Neural cell (in vitro differentiated cells): ENCODE measurements around the gene HMCN2. TPM values are rescaled to one million over a fixed set of nuclear protein-coding genes. Genes with fewer than 3 reads are reported as not detected.

Experiments
- H2AFZ ChIP-seq: fragments of 200-600, 300-800 bp; sonication (generic), shearing (Covaris generic); 2 replicates; pipeline ENCODE4 v1.6.0; 2014; ENCODE audit warnings: low read depth, mild to moderate bottlenecking, antibody characterized with exemption, low read length, moderate library complexity
- H3F3A ChIP-seq: fragments of 200-600 bp; shearing (Covaris generic); 2 replicates; pipeline ENCODE4 v1.6.1; 2016; ENCODE audit warnings: mild to moderate bottlenecking, moderate library complexity, mixed read lengths, antibody characterized with exemption, low read length; ENCODE audit not compliant: insufficient read depth, poor library complexity, severe bottlenecking
- H3K27ac ChIP-seq: fragments of 200-600, 300-800 bp; sonication (generic), shearing (Covaris generic); 2 replicates; pipeline ENCODE4 v1.5.1; 2014; ENCODE audit warnings: mild to moderate bottlenecking, low read length, moderate library complexity
- H3K27me3 ChIP-seq: fragments of 300-800, 200-600 bp; sonication (generic), shearing (Covaris generic); 2 replicates; pipeline ENCODE4 v1.6.0; 2014; ENCODE audit warnings: mild to moderate bottlenecking, low read depth, low read length, moderate library complexity; ENCODE audit not compliant: insufficient read depth
- H3K36me3 ChIP-seq: fragments of 300-800, 200-600 bp; sonication (generic), shearing (Covaris generic); 2 replicates; pipeline ENCODE4 v1.5.1; 2014; ENCODE audit warnings: mild to moderate bottlenecking, antibody characterized with exemption, low read length, moderate library complexity; ENCODE audit not compliant: insufficient read depth
- H3K4me2 ChIP-seq: fragments of 300-800, 200-600 bp; sonication (generic), shearing (Covaris generic); 2 replicates; pipeline ENCODE4 v1.6.0; 2014; ENCODE audit warnings: mild to moderate bottlenecking, low read length
- H3K4me3 ChIP-seq: fragments of 300-800, 200-600 bp; sonication (generic), shearing (Covaris generic); 2 replicates; pipeline ENCODE4 v1.5.1; 2014; ENCODE audit warnings: mild to moderate bottlenecking, low read length, moderate library complexity
- H3K79me2 ChIP-seq: fragments of 200-600 bp; shearing (Covaris generic); replicated peaks from 2 replicates; pipeline ENCODE4 v1.6.0; 2014; ENCODE audit warnings: mild to moderate bottlenecking, low read length, moderate library complexity; ENCODE audit not compliant: insufficient read depth
- H3K9ac ChIP-seq: fragments of 300-800, 200-600 bp; sonication (generic), shearing (Covaris generic); 2 replicates; pipeline ENCODE4 v1.6.1; 2016; ENCODE audit warnings: mild to moderate bottlenecking, low read length, mixed read lengths
- H3K9me2 ChIP-seq: fragments of 200-600 bp; shearing (Covaris generic); 2 replicates; pipeline ENCODE4 v1.6.1; 2016; ENCODE audit warnings: mild to moderate bottlenecking, low read length, mixed read lengths; ENCODE audit not compliant: insufficient read depth
- H3K9me3 ChIP-seq: fragments of 200-600, 300-800 bp; sonication (generic), shearing (Covaris generic); 2 replicates; pipeline ENCODE4 v1.6.1; 2016; ENCODE audit warnings: mild to moderate bottlenecking, mixed run types, low read length, moderate library complexity, mixed read lengths
- H4K20me1 ChIP-seq: fragments of 200-600 bp; shearing (Covaris generic); 2 replicates; pipeline ENCODE4 v1.6.1; 2016; ENCODE audit warnings: mild to moderate bottlenecking, mixed run types; ENCODE audit not compliant: insufficient read depth
- CTCF ChIP-seq: fragments of 450-650 bp; IDR thresholded peaks from 2 replicates; pipeline ENCODE4 v1.5.1; 2014; ENCODE audit warnings: antibody characterized with exemption, mild to moderate bottlenecking, moderate library complexity; ENCODE audit not compliant: poor library complexity, severe bottlenecking
- EP300 ChIP-seq: fragments of 450-650 bp; conservative IDR thresholded peaks from 2 replicates; pipeline ENCODE4 v1.6.1; 2014; ENCODE audit warnings: antibody characterized with exemption, mild to moderate bottlenecking, moderate library complexity; ENCODE audit not compliant: poor library complexity, severe bottlenecking
- EZH2 ChIP-seq: fragments of 200-600, 300-800 bp; shearing (Covaris generic), sonication (generic); IDR thresholded peaks from 2 replicates; pipeline ENCODE4 v1.6.1; 2014; ENCODE audit warnings: antibody characterized with exemption, low read length, borderline replicate concordance, mild to moderate bottlenecking; ENCODE audit not compliant: insufficient read depth, poor library complexity, severe bottlenecking
- MXI1 ChIP-seq: fragments of 450-650 bp; conservative IDR thresholded peaks from 2 replicates; pipeline ENCODE4 v1.6.1; 2014; ENCODE audit warnings: antibody characterized with exemption, mild to moderate bottlenecking; ENCODE audit not compliant: poor library complexity, severe bottlenecking
- POLR2AphosphoS5 ChIP-seq: IDR thresholded peaks from 2 replicates; pipeline ENCODE4 v1.6.1; 2012
- RAD21 ChIP-seq: fragments of 450-650 bp; conservative IDR thresholded peaks from 2 replicates; pipeline ENCODE4 v1.6.1; 2014; ENCODE audit warnings: antibody characterized with exemption, mild to moderate bottlenecking, moderate library complexity
- SMC3 ChIP-seq: fragments of 450-650 bp; conservative IDR thresholded peaks from 2 replicates; pipeline ENCODE4 v1.6.1; 2014; ENCODE audit warnings: antibody characterized with exemption, mild to moderate bottlenecking, moderate library complexity; ENCODE audit not compliant: poor library complexity
- TAF1 ChIP-seq: IDR thresholded peaks from 2 replicates; pipeline ENCODE4 v1.6.1; 2012; ENCODE audit warnings: low read depth
- polyA plus RNA-seq: library from polyadenylated mRNA; depleted of rRNA; stranded (reverse); fragments of >200 nt; gene quantifications from 2 replicates; pipeline ENCODE4 v1.2.3, GENCODE V29; 2014
- TF ChIP-seq, protein P1 (sequence below): IDR thresholded peaks from 2 replicates; pipeline ENCODE4 v1.6.1; 2012; ENCODE audit warnings: borderline replicate concordance

The HMCN2 gene
- polyA plus RNA-seq, 1 donor from 2014 or later, result 1.7 TPM

DNA sequence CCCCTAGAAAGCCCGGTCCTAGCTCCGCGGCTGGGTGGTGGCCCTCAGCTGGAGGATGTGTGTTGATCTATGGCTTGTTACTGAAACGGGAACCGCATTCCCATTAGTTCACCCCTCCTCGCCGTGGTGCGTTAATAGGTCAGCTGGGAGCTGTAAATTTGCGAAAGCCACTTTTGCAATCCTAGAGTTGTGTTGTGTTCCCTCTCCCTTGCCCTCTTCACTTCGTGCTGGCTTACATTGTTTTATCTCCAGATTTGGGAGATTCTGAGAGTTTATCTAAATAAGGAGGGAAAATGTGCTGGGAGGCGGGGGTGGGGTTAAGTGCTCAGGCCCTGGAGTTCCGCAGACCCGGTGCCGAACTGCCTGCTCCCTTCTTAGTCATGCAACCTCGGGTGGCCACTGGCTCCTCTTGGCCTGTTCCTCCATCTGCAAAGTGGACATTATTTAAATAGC, 62.8 kb downstream of the HMCN2 start:
- Histone ChIP-seq H3K4me3 (no peak overlapping the region), H3F3A (no peaks in the 10 kb centered on the region), H3K9ac (no peak overlapping the region), H3K27ac (no peak overlapping the region), H3K36me3 (no peaks in the 10 kb centered on the region), H4K20me1 (no peaks in the 10 kb centered on the region), H3K27me3 (no peaks in the 10 kb centered on the region), H3K79me2 (no peaks in the 10 kb centered on the region), H3K9me3 (no peaks in the 10 kb centered on the region), H3K4me2 (no peak overlapping the region), H2AFZ (no peak overlapping the region), H3K9me2 (no peaks in the 10 kb centered on the region)
- TF ChIP-seq POLR2AphosphoS5 (no peak), EZH2 (no peak), EP300 (no peak), SMC3 (no peak), MXI1 (no peak), RAD21 (no peak), CTCF (no peak)
- TF ChIP-seq, protein P1, sequence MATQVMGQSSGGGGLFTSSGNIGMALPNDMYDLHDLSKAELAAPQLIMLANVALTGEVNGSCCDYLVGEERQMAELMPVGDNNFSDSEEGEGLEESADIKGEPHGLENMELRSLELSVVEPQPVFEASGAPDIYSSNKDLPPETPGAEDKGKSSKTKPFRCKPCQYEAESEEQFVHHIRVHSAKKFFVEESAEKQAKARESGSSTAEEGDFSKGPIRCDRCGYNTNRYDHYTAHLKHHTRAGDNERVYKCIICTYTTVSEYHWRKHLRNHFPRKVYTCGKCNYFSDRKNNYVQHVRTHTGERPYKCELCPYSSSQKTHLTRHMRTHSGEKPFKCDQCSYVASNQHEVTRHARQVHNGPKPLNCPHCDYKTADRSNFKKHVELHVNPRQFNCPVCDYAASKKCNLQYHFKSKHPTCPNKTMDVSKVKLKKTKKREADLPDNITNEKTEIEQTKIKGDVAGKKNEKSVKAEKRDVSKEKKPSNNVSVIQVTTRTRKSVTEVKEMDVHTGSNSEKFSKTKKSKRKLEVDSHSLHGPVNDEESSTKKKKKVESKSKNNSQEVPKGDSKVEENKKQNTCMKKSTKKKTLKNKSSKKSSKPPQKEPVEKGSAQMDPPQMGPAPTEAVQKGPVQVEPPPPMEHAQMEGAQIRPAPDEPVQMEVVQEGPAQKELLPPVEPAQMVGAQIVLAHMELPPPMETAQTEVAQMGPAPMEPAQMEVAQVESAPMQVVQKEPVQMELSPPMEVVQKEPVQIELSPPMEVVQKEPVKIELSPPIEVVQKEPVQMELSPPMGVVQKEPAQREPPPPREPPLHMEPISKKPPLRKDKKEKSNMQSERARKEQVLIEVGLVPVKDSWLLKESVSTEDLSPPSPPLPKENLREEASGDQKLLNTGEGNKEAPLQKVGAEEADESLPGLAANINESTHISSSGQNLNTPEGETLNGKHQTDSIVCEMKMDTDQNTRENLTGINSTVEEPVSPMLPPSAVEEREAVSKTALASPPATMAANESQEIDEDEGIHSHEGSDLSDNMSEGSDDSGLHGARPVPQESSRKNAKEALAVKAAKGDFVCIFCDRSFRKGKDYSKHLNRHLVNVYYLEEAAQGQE, result no peak

DNA sequence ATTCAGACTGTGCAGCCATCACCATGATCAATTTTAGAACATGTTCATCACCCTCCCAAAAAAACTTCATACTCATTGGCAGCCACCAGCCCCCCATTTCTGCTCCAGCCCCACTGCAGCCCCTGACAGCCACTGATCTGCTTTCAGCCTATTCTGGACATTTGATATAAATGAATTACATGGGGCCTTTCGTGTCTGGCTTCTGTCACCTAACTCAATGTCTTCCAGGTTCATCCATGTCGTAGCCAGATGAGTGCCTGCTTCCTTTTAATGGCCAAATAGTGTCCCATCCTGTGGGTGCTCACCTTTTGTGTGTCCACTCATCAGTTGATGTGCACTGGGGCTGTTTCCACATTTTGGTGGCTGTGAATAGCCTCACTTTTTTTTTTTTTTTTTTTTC, 63.5 kb downstream of the HMCN2 start:
- no peak overlapping the region for H3K9ac ChIP-seq
- H3K27ac ChIP-seq, result no peak overlapping the region
- TF ChIP-seq POLR2AphosphoS5 (no peak), EZH2 (no peak), RAD21 (no peak), SMC3 (no peak), TAF1 (no peak), MXI1 (no peak), CTCF (no peak), EP300 (no peak)
- TF ChIP-seq, protein P1, result no peak
- no peaks in the 10 kb centered on the region for H3K36me3 ChIP-seq
- H3K9me2 ChIP-seq, result no peaks in the 10 kb centered on the region
- no peak overlapping the region for H2AFZ ChIP-seq
- H3K27me3 ChIP-seq, result no peaks in the 10 kb centered on the region
- H3K79me2 ChIP-seq, result no peaks in the 10 kb centered on the region
- H3F3A ChIP-seq, result no peaks in the 10 kb centered on the region
- H3K9me3 ChIP-seq, result no peaks in the 10 kb centered on the region
- H3K4me3 ChIP-seq, result no peak overlapping the region
- H4K20me1 ChIP-seq, result no peaks in the 10 kb centered on the region
- no peak overlapping the region for H3K4me2 ChIP-seq
